ENCODE results near the gene MAGEF1.
A peak's percentile ranks its signal among the peaks of the same experiment; 100 is the strongest.

The MAGEF1 gene

DNA sequence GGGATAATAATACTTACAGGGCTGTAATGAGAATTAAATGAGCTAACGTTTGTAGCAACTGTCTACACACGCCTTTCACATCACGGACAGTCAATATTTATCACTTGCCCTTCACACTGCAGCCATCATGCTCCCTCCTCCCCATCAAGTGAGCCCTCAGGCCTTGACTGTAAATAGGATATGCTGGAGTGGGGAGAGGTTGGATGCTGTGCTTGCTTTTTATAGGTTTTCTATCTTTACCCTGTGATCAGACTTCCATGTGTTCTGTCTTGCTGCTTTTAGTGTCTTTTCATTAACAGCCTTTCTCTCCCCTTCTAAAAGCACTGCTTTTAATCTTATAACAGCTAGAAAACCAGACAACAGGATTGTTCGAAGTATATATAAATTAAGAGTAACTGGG is 12.8 kb upstream of the MAGEF1 start:
- no peak for DNase-seq

DNA sequence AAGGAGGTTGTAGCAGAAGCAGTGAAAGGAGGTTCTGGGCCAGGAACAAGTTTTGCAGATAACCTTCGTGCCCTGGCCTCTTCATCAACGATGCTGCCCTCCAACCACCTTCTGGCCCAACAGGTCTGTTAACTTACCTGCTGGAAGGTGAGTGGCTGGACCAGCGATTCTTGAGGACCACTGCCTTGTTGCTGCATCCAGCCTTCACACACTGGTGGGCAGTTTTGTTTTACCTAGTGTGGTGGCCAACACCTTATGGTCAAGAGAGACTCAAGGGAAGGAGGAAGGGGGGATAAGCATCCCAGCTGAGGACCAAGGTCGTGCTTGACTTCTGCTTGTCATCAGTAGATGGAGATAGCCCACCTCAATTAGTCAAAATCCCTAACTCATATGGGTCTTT is 7.8 kb upstream of the MAGEF1 start:
- DNase-seq: no peak

DNA sequence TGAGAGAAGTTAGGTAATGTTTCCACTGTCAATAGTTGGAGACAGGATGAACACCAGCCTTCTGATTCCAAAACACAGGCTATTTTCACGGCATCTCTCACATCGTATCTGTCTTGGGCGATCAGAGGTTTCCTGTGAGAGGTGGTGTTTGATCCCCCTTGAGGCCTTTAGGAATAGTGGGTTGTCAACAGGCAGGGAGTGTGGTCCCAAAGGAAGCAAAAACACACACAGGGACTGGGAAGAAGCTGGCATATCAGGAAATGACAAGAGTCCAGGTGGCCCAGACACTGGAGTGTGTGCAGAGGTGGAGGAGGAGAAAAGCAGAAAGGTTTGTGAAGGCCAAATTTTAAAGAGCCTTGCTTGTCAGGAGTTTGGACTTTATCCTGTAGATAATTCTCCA is 6.6 kb upstream of the MAGEF1 start:
- DNase-seq: no peak

DNA sequence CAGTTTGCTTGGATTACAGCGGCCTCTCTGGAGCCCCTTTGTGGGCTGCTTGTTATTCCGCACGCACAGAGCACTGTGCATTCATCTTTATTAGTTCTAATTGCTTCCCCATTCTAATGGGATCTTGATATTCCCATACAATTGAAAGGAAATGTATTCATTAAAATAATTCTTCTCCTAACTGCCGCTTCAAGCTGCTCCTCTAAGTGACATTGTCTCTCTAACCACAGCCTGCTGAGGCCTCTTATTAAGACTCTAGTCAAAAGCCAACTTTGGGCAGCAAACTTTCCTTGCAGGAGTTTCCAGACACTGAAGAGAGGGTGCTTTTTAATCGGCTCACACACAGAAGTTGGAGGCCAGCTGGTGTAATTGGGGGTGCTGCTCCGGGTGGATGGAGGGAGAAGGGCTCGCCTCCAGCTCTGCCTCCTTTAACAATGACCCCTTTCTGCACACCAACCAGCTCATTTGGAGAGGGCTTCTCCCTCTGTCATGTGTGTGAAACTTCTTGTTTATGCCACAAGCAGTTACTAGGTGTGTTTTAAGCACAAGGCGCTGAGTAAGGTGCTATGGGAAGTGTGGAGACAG is 5.6 kb upstream of the MAGEF1 start:
- DNase-seq: peak; percentile 21 to 23

DNA sequence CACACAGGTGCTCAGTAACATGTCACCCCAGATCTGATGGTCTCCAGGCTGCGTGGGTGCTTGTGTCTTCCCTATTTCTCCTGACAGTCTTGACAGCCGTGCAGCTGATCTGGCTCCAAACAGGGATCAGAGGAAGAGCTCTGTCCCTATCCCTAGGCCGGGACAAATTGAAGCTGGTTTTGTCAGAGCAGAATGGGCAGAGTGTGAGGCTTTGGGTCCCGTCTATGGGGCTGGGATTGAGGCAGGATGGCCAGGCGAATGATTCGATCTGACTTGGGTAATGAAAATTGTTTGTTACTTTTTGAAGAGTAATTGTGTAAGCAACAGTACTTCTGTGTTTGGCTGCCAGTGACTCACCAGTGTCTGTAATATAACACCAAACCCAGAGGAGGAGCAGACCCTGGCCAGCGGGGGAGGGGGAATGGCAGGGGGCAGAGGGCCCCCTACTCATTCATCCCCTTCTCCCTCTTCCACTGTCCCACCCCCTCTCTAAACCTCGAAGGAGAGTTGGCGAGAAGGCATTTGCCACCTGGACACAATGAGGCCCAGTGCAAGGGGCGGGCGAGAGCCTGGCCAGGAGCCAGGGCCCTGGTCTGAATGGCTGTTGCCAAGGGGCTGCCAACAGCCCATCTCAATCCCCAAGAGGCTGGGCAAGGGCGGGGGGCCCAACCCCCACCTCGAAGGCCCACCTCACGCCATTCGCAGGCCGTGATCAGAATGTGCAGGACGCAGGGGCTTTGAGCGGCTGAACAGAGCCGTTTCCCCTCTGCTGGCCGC is 4.9 kb upstream of the MAGEF1 start:
- DNase-seq: peak in 1 of 2 donors; percentile 21

DNA sequence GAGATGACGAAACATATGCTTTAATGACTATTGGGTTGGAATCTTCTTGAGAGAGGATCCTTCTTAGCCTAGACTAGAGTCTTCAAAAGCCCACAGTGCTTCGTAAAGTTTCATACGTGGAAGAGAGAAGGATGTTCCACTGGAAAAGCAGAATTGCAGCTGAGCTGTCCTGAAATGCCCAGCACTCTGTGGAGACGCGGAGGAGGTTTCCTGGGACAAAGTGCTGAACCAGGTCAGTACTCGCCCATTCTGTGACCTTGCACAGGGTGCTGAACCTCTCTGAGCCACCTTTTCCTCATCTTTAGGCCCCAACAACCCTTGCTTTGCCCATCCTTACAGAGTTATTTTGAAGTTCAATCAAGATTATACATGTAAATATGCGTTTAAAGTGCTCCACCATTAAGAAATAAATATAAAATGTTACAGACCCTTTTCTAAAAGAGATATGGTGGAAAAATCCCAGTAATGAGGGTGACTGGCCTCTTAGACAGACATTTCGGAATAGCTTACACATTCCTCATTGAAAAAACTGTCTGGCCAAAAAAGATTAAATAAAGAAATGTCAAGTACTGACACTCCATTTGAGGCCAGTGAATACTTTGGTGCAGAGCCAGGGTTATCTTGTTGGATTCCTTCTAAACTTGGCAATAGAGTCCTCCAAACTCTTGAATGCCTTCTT is 4.2 kb upstream of the MAGEF1 start:
- DNase-seq: no peak

DNA sequence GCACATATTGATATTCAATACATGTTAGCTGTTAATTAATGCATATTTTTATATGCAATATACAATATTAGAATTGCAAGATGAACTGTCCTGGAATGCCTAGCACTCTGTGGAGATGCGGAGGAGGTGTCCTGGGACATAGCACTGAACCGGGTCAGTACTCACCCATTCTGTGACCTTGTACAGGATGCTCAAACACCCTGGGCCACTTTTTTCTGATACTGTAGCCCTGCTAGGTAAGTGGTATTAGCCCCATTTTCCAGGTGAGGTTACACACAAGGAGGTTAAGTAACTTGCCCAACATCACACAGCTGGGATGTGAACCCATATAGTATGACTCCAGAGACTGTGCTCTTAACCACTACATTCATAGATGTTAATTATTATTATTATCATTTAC is 1.7 kb upstream of the MAGEF1 start:
- no peak for DNase-seq

DNA sequence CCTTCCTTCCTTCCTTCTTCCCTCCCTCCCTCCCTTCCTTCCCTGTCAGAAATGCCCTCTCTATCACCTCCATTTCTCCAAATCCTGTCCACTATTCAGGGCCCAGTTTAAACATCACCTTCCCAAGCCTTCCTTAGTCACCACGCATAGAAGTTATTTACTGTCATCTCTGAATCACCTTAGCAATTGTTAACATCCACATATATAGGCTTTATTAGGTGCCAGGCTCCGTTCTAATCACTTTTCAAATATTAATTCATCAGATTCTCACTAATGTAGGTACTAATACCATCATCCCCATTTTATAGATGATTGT is 1.1 kb upstream of the MAGEF1 start:
- DNase-seq: no peak

DNA sequence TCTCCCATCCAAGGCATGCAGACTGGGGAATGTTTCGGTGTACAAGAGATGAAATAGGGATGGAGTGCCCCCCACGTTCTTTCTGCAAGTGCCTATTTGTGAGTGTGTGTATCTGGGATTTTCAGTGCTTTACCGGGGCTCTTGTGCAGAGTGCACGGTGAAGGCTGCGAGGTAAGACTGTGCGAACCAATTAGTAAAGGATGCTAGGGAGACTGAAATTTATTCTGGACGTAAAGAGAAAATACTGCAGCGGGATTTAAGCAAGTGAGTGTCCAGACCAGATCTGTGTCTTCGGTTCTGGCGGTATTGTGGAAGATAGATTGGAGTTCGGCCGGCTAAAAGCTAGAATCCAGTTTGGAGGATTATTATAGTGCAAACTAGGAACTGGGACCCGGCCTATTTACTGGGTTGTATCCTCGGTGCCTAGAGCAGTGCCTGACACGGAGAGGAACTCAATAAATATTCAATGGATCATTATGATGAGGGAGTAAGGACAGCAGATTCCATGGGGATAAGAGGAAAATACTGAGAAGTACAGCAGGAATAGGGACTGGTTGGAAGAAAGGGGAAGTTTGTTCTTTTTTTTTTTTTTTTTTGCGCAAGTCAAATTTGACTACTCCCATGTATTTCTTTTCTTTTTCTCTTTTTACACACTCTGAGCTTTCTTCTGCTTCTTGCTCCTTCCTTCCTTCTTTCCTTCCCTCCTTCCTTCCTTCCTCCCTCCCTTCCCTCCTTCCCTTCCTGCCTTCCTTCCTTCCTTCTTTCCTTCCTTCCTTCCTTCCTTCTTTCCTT is 580 bp upstream of the MAGEF1 start:
- DNase-seq: peak in 1 of 2 donors; percentile 76

DNA sequence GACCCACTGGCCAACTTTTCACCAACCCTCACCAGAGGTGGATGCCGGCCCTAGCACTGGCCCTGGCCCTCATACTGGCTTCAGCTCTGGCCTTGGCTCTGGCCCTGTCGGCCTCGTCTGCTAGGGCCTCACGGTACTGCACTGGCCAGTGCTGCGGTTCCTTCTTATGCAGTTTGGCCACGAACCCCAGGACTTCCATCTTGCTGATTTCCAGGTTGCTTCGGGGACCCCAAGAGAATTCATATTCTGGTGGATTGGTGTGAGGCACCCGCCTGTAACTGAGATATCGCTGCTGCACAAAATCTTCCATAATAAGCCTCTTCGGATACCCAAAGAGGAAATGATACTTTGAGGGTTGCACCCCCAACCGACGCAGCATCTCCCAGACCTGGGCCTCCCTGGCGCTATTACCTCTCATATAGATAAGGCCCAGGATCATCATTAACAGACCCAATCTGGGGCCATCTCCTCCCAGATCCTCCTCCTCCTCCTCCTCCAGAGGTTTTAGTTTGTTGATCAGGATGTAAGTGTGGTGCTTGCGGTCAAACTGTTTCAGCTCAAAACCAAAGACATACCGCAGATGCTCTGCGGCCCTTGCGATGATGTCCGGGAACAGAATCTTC is 883 bp downstream of the MAGEF1 start:
- DNase-seq: no peak

DNA sequence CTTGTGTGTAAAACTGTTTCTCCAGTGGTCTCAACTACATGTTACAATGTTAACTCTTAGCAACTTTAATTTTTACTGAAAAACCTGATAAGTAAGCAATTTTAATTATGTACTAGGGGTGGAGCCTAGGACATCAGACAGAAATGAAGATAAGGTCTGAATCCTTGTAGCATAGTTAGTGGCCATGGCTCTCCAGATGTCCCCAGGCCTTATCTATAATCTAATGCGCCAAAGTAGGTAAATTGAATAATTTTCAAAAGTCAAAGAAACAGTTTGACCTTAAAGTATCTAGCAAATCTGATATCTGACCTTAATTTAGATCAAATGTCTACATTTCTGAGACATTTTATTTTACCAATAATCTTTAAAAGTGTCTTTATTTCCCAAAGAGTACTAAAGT is 8.2 kb downstream of the MAGEF1 start:
- no peak for DNase-seq

DNA sequence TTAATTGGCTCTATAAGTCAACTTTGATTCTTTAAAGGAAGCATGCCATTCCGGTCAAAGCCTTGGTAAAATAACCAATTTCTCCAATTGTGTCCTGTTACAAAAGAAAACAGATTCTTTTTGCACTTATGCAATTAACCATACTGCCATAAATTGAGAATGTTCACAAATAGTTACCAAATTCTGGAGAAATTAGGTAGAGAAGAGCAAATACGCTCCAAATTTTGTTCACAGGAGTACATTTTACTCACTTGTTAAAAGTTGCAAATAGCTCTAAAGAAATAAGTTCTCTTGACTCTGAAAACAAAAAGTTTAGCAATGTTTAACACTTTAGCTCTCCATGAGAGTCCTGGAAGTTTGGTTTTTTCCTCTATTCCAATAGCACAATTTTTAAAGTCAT is 11.1 kb downstream of the MAGEF1 start:
- DNase-seq: no peak

DNA sequence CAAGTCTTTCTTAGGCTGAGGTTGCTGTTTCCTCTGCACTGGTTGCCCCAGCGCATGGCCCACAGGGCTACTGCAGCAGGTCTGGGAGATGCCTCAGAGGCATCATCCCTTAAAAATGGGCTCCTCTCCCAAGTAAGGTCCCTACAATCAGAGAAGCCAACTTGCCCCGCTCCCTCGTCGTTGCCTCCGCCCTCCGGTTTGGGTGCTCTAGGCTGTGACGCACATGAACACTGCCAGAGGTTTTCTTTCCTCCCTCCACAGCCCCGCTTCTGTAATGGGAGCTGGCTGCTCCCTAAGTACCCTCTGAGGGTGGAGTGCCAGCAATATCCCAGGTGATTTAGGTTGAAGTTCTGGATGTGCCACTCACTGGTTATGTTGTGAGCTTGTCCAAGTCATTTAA is 14.0 kb downstream of the MAGEF1 start:
- no peak for DNase-seq

DNA sequence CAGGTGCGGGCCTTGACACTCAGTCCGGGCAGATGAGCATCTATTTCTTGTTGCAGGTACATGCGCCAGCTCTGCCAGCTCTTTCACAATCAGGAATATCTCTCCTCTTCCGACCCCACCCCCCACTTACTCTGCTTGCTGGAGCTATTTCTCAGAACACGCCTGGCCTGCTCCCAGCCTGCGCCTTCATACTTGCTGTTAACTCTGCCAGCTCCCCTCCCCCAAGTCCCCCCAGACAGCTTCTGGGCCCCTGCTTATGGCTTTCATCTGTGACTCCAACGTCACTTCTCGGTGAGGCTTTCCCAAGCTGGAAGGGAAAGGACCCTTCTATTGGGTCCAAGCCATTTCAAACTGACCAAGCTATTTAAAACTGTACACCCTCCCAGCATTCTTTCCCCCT is 15.2 kb downstream of the MAGEF1 start:
- DNase-seq: no peak

DNA sequence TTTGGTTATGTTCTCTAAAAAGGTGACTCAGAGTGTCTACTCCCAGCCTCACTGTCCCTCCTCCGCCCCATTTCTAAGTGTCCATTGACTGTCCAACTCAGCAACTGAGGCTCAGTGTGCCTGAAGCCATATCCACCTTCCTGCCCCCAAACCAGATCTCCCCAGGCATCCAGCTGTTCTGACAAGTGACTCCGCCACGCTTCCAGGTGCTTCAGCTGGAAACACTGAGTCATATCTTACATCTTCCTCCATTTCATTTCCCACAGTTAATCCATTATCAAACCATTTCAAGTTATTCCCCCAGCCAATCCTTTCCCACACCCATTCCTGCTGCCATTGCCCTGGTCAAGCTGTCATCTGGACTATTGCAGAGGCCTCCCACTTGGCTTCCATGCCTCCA is 17.1 kb downstream of the MAGEF1 start:
- no peak for DNase-seq

DNA sequence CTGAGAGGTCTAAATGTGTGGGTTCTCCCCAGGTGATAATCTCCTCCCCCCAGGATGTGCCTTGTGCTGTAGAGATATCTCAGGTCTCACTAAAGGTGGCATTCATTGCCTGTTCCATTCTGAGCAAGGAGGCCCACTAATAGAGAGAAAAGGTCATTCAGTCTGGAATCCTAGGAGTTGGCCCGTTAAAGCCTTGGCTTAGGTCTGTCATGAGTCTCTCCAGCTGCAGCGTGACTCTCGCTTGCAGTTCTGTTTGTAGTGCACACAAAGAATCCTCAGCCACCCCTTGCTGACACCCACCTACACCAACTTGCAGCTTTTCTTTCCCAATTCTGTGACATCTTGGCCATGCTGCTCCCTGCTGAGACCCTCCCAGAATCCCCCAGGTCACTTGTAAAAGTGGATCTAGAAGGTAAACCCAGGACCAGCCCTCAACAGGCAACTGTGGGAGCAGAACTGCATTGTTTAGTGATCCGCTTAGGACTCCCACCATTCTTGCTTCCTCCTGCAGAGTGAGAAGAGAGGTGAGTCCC is 17.7 kb downstream of the MAGEF1 start:
- no peak for DNase-seq

DNA sequence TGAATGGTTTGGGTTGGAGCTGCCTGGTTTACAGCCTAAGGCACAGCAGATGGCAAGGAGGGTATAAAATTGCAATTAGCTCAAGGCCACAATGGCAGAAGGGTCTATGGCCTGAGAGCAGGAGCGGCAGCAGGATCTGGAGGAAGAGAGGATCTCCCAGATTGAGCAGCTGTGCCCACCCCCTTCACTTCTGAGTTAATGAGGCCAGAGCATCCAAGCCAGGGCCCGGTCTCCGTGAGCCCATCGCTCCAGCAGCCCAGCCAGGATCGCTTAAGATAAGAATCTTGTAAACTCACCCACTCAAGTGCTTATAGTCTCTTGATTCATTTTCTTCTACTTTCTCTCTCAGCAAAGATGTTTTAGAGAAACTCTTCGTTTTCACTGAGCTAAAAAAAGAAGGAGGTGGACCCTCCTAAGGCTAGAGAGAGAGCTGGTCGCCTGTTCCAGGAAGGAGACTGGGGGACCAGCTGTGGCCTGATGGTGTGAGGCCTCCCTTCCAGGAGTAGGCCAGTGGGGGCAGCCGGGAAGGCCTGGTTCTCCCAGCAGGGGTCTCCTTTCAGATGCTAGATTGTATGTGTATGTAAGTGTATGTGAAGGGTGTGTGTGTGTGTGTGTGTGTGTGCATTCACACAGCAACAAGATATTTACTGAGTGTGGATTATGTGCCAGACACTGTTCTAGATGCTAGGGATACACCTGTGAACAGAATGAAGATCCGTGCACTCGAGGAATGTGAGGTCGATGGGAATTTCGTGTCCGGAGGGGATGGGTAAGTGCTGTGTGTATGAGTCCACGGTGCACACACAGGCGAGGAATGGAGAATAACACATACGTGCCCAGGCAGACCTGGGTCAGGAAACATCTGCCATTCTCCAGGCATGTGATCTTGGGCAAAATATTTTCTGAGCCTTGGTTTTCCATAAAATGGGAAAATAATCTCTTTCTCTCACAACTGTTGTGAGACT is 18.6 kb downstream of the MAGEF1 start:
- DNase-seq: no peak

DNA sequence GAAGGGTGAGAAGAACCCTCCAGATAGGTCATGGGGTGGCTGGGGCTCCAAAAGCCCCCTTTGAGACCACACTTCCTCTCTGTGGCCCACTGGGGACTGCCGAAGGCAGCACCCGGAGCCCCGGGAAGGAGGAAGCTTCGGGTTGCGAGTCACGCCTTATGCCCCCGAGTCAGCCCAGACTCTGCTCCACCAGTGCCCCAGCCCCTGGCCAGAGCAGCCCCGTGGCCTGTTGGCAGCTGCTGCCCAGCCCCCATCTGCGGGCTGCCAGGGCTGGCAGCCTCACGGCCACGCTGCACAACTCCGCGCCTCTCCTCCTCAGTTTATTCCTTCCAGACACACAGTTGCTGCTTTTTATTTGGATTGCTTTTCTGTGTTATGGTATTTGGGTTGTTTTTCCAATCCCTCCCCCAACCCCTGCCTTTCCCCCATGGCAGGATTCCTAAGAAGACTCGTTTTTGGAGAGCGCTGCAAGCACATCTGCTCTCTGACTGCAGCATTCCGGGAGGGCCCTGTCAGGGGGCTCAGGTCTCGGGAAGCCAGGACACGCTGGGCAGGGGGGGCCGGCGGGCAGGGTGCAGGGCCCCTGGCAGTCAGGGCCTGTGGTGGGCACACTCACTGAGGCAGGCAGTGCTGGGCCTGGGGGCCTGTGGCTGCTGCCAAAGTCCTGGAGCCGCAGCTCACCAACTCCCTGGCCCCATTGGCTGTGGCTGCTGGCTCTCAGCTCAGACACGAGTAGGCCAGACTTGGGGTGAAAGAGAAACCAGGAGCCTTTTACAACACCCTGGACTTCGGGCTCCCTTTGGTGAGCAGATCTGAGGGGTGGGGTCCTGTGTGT is 20.2 kb downstream of the MAGEF1 start:
- DNase-seq: peak in 1 of 2 donors; percentile 46

DNA sequence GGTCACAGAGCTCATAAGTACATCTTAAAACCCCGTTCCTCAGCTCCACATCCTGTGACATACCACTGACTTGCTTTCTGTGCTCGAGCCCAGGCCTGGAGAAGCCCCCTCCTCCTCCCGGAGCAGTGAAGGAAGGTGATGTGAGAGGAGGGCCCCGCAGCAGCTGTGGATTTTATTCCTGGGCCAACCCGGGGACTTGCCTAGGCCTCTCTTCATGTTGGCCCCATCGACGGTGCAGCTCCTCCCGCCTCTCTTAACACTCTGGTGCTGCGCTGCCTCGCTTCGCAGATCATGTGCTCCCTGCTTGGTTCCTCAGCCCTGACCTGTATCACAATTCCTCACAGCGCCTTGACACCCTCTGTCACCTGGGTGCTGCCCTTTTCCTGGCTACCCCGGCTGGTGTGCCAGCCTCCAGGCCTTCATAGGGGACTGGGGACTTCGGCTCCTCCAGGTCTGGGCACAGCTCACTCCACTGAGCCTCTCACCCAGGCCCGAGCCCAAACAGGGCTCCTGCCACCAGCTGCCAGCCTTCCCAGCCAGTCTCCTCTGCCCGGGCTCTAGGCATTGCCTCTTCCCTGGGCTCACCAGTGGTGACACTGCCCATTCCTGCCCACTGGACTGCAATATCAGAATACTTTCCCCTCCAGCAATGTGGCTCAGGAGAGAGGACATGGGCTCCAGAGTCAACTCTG is 21.5 kb downstream of the MAGEF1 start:
- DNase-seq: no peak

DNA sequence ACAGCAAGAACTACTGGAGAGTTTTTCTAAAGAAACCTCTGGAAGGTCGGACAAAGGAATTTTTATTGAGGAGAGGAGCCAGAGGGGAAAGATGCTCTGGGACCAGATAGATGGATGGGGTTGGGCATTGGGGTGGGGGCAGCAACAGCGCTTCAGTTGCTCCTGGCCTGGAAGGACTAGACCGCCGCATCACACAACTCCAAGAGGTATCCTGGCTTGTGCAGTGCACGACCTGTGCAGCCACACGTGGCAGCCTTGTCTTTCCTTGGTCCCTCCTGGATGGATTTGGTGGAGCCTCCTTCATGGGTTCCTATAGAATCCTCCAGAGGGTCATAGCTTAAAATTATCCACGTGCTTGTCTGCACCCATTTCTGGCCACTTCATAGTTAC is 23.0 kb downstream of the MAGEF1 start:
- no peak for DNase-seq
